H9 (cell line): ENCODE data around the gene PRRC1. TPM values are rescaled to one million over a fixed set of nuclear protein-coding genes. Genes with fewer than 3 reads are reported as not detected.

ENCODE experiments used
- DNase-seq: peaks from one replicate; pipeline ENCODE4 v3.0.0-alpha.2; 2017
- H2AFZ ChIP-seq: one replicate; pipeline ENCODE4 v1.6.1; 2013; ENCODE audit warnings: mild to moderate bottlenecking, low read length, control low read depth, moderate library complexity
- H2AK5ac ChIP-seq: 2 replicates; pipeline ENCODE4 v1.6.1; 2013; ENCODE audit warnings: low read length, control low read depth, mixed read lengths; ENCODE audit not compliant: insufficient read length
- H2BK120ac ChIP-seq: one replicate; pipeline ENCODE4 v1.6.1; 2013; ENCODE audit warnings: low read depth, mild to moderate bottlenecking, low read length, control low read depth, inconsistent platforms; ENCODE audit not compliant: poor library complexity, severe bottlenecking
- H2BK12ac ChIP-seq: 2 replicates; pipeline ENCODE4 v1.6.1; 2013; ENCODE audit warnings: low read length, control low read depth, mixed read lengths, low read depth; ENCODE audit not compliant: insufficient read length
- H2BK15ac ChIP-seq: 2 replicates; pipeline ENCODE4 v1.6.1; 2013; ENCODE audit warnings: low read depth, low read length, control low read depth
- H2BK20ac ChIP-seq: one replicate; pipeline ENCODE4 v1.6.1; 2013; ENCODE audit warnings: low read depth, mild to moderate bottlenecking, low read length, control low read depth, inconsistent platforms; ENCODE audit not compliant: poor library complexity, severe bottlenecking
- H2BK5ac ChIP-seq: 2 replicates; pipeline ENCODE4 v1.6.1; 2013; ENCODE audit warnings: low read length, control low read depth, mixed read lengths; ENCODE audit not compliant: insufficient read length
- H3K14ac ChIP-seq: 2 replicates; pipeline ENCODE4 v1.6.1; 2013; ENCODE audit warnings: low read length, control low read depth; ENCODE audit not compliant: insufficient read depth
- H3K18ac ChIP-seq: 2 replicates; pipeline ENCODE4 v1.6.1; 2013; ENCODE audit warnings: low read depth, mild to moderate bottlenecking, mixed read lengths, low read length, control low read depth; ENCODE audit not compliant: insufficient read length
- H3K23ac ChIP-seq: 2 replicates; pipeline ENCODE4 v1.6.1; 2013; ENCODE audit warnings: low read length, control low read depth, mixed read lengths, low read depth; ENCODE audit not compliant: insufficient read length
- H3K23me2 ChIP-seq: 2 replicates; pipeline ENCODE4 v1.6.1; 2013; ENCODE audit warnings: low read depth, mild to moderate bottlenecking, mixed read lengths, low read length, control low read depth; ENCODE audit not compliant: insufficient read length, poor library complexity, severe bottlenecking
- H3K27ac ChIP-seq: 2 replicates; pipeline ENCODE4 v1.5.1; 2013; ENCODE audit warnings: low read length, control low read depth, mixed read lengths, low read depth; ENCODE audit not compliant: insufficient read length
- H3K27me3 ChIP-seq: 2 replicates; pipeline ENCODE4 v1.6.1; 2013; ENCODE audit warnings: low read length, control low read depth, inconsistent platforms; ENCODE audit not compliant: insufficient read depth
- H3K4ac ChIP-seq: 2 replicates; pipeline ENCODE4 v1.6.1; 2013; ENCODE audit warnings: low read depth, mild to moderate bottlenecking, control low read depth, inconsistent platforms, low read length, moderate library complexity
- H3K4me1 ChIP-seq: 2 replicates; pipeline ENCODE4 v1.6.1; 2013; ENCODE audit warnings: low read length, control low read depth, inconsistent platforms; ENCODE audit not compliant: insufficient read depth
- H3K4me2 ChIP-seq: 2 replicates; pipeline ENCODE4 v1.6.1; 2013; ENCODE audit warnings: low read length, control low read depth, mixed read lengths; ENCODE audit not compliant: insufficient read length, insufficient read depth
- H3K56ac ChIP-seq: 2 replicates; pipeline ENCODE4 v1.6.1; 2013; ENCODE audit warnings: low read depth, mild to moderate bottlenecking, mixed read lengths, low read length, control low read depth; ENCODE audit not compliant: insufficient read length
- H3K79me1 ChIP-seq: 2 replicates; pipeline ENCODE4 v1.6.1; 2013; ENCODE audit warnings: low read depth, mild to moderate bottlenecking, moderate library complexity, low read length, control low read depth, inconsistent platforms; ENCODE audit not compliant: insufficient read depth, poor library complexity, severe bottlenecking
- H3K79me2 ChIP-seq: 2 replicates; pipeline ENCODE4 v1.6.1; 2013; ENCODE audit warnings: low read length, control low read depth, inconsistent platforms; ENCODE audit not compliant: insufficient read depth
- H3K9ac ChIP-seq: 2 replicates; pipeline ENCODE4 v1.6.1; 2013; ENCODE audit warnings: low read length, control low read depth, mixed read lengths; ENCODE audit not compliant: insufficient read length; ENCODE audit errors: extremely low read depth
- H3K9me3 ChIP-seq: one replicate; pipeline ENCODE4 v1.6.1; 2013; ENCODE audit warnings: low read depth, low read length, inconsistent platforms; ENCODE audit not compliant: control insufficient read depth
- H3T11ph ChIP-seq: one replicate; pipeline ENCODE4 v1.6.1; 2013; ENCODE audit warnings: mild to moderate bottlenecking, low read length, control low read depth, inconsistent platforms
- H4K20me1 ChIP-seq: one replicate; pipeline ENCODE4 v1.6.1; 2013; ENCODE audit not compliant: control insufficient read depth, insufficient read length, insufficient read depth
- H4K5ac ChIP-seq: 2 replicates; pipeline ENCODE4 v1.6.1; 2013; ENCODE audit warnings: low read depth, mild to moderate bottlenecking, mixed read lengths, low read length, control low read depth; ENCODE audit not compliant: insufficient read length
- H4K8ac ChIP-seq: replicated peaks from 2 replicates; pipeline ENCODE4 v1.6.1; 2013; ENCODE audit warnings: low read length, control low read depth, mixed read lengths, low read depth; ENCODE audit not compliant: insufficient read length
- H4K91ac ChIP-seq: 2 replicates; pipeline ENCODE4 v1.6.1; 2013; ENCODE audit warnings: low read depth, mild to moderate bottlenecking, moderate library complexity, mixed read lengths, low read length, control low read depth; ENCODE audit not compliant: insufficient read length
- H3K27ac Mint-ChIP-seq, 3 experiments: 2 replicates in 2 of 3; 3 replicates in 1 of 3; pipeline ENCODE4 v1.8.0; 2020 to 2021; ENCODE audit warnings: mixed read lengths in 3 of 3, mild to moderate bottlenecking in 1 of 3, moderate library complexity in 1 of 3
- H3K27me3 Mint-ChIP-seq: 2 replicates; pipeline ENCODE4 v1.8.0; 2021; ENCODE audit warnings: low read depth, mild to moderate bottlenecking, moderate library complexity, mixed read lengths
- H3K36me3 Mint-ChIP-seq, 3 experiments: 2 replicates in 2 of 3; 3 replicates in 1 of 3; pipeline ENCODE4 v1.8.0; 2020 to 2021; ENCODE audit warnings: low read depth in 3 of 3, mixed read lengths in 3 of 3; ENCODE audit not compliant: insufficient read depth in 1 of 3
- H3K4me1 Mint-ChIP-seq, 2 experiments: 2 replicates each; pipeline ENCODE4 v1.8.0; 2020; ENCODE audit warnings: mixed read lengths in 2 of 2
- H3K4me3 Mint-ChIP-seq, 2 experiments: 2 replicates in 1 of 2; 3 replicates in 1 of 2; pipeline ENCODE4 v1.8.0; 2020 to 2021; ENCODE audit warnings: mild to moderate bottlenecking in 2 of 2, mixed read lengths in 2 of 2, moderate library complexity in 1 of 2
- H3K9me3 Mint-ChIP-seq, 2 experiments: 2 replicates in 1 of 2; 3 replicates in 1 of 2; pipeline ENCODE4 v1.8.0; 2020; ENCODE audit warnings: mild to moderate bottlenecking in 2 of 2, mixed read lengths in 2 of 2, moderate library complexity in 1 of 2
- CTCF ChIP-seq: fragments of 200-600 bp; sonication (generic); conservative IDR thresholded peaks from 3 replicates; pipeline ENCODE4 v1.8.0; 2021; ENCODE audit warnings: antibody characterized with exemption, mild to moderate bottlenecking
- WGBS: extraction: QIAGEN DNeasy Blood & Tissue Kit; methylation state at CpG from one replicate; pipeline ENCODE4 v1.1.7; 2013; ENCODE audit warnings: missing lambda C conversion rate, low lambda C conversion rate, mixed read lengths; ENCODE audit not compliant: insufficient read length; ENCODE audit errors: extremely low coverage; 5-methylcytosine and 5-hydroxymethylcytosine counted together
- total RNA-seq: library from RNA; stranded (reverse); gene quantifications from 2 replicates; pipeline ENCODE4 v1.2.1, GENCODE V29; 2021

PRRC1 gene
- total RNA-seq, 1 experiment from 2014 or later: 70.7 TPM

- no peaks in the 10 kb centered on the region for H3K27me3 ChIP-seq
- H3K56ac ChIP-seq: no peak overlapping the region
- no peaks in the 10 kb centered on the region for H3K79me1 ChIP-seq
- Mint-ChIP-seq H3K36me3 (no peaks in the 10 kb centered on the region), H3K4me3 (no peak overlapping the region), H3K27me3 (no peaks in the 10 kb centered on the region), H3K9me3 (no peaks in the 10 kb centered on the region), H3K4me1 (peaks cover 0 to 9% of the 10 kb centered on the region in 2 experiments; a peak in 2 of 4 replicates), H3K27ac (no peak overlapping the region)
- H4K91ac ChIP-seq: no peak overlapping the region
- no peak overlapping the region for H2BK15ac ChIP-seq
- no peak overlapping the region for H2AFZ ChIP-seq
- H3K23me2 ChIP-seq: no peaks in the 10 kb centered on the region
- H3K27ac ChIP-seq: no peak overlapping the region
- H4K5ac ChIP-seq: no peak overlapping the region
- no peak overlapping the region for H4K8ac ChIP-seq
- H2BK120ac ChIP-seq: no peak overlapping the region
- H3K9ac ChIP-seq: no peak overlapping the region
- no peak for DNase-seq
- no CpG with 5 or more reads among the region's 2 CpGs for WGBS
- H3K4me2 ChIP-seq: no peak overlapping the region
- no peaks in the 10 kb centered on the region for H3K79me2 ChIP-seq
- H2BK12ac ChIP-seq: no peak overlapping the region
- H2AK5ac ChIP-seq: no peak overlapping the region
- TF ChIP-seq CTCF: no peak
- H3K4me1 ChIP-seq: no peaks in the 10 kb centered on the region
- H2BK20ac ChIP-seq: no peak overlapping the region
- H3K9me3 ChIP-seq: no peaks in the 10 kb centered on the region
- H2BK5ac ChIP-seq: no peak overlapping the region
- H3K23ac ChIP-seq: no peak overlapping the region
- H3K14ac ChIP-seq: no peak overlapping the region
- no peak overlapping the region for H3K4ac ChIP-seq
- no peaks in the 10 kb centered on the region for H4K20me1 ChIP-seq
- no peak overlapping the region for H3K18ac ChIP-seq
- no peak overlapping the region for H3T11ph ChIP-seq
Observed at GRCh38 chr5:127471211-127471610, 46.2 kb upstream of the PRRC1 start.
